B cell (primary cell): Measurements from ENCODE around the gene ZNF385D. TPM values are rescaled to one million over a fixed set of nuclear protein-coding genes. Genes with fewer than 3 reads are reported as not detected.

Experiments
- ATAC-seq: fragments of 200-7000 bp; cut with Tn5 transposase; one replicate; pipeline ENCODE4 v1.10.0; 2021; ENCODE audit warnings: low read depth, mild to moderate bottlenecking, moderate number of reproducible peaks, moderate library complexity
- CTCF ChIA-PET: fragments of 350-600 bp; sonication (Branson Sonifier 250); formaldehyde crosslinking; loops from one replicate; lab custom pipeline; 2021; ENCODE audit warnings: antibody characterized with exemption, inconsistent platforms; lab: Charles Lee
- POLR2A ChIA-PET: fragments of 350-600 bp; sonication (Branson Sonifier 250); formaldehyde crosslinking; loops from one replicate; lab custom pipeline; 2021; ENCODE audit warnings: antibody characterized with exemption; lab: Charles Lee
- DNase-seq: peaks from one replicate; pipeline ENCODE4 v3.0.0; 2013
- H2AFZ ChIP-seq: 2 replicates; pipeline ENCODE4 v1.6.1; 2012; ENCODE audit warnings: mild to moderate bottlenecking, low read depth, low read length; ENCODE audit not compliant: insufficient read depth, poor library complexity, severe bottlenecking
- H3K27ac ChIP-seq, 2 donors: 1 replicate in 1 of 2; 2 replicates in 1 of 2; pipeline ENCODE4 v1.5.1; 2012 to 2013; ENCODE audit warnings: low read length in 2 of 2, mild to moderate bottlenecking in 2 of 2, moderate library complexity in 1 of 2
- H3K27me3 ChIP-seq, 4 experiments: fragments of 200-600 bp in 1 of 4; sonication (generic) in 1 of 4; replicated peaks in 1 of 4; 1 replicate in 2 of 4; 2 replicates in 2 of 4; pipeline versions ENCODE4 v1.6.1 to v1.7.0; 2013 to 2016; ENCODE audit warnings: low read length in 3 of 4, mild to moderate bottlenecking in 2 of 4, mixed read lengths in 1 of 4, moderate library complexity in 1 of 4; ENCODE audit not compliant: insufficient read depth in 4 of 4, control insufficient read depth in 3 of 4; ENCODE audit errors: control extremely low read depth in 1 of 4
- H3K36me3 ChIP-seq, 2 experiments: replicated peaks in 1 of 2; 1 replicate in 1 of 2; 2 replicates in 1 of 2; pipeline versions ENCODE4 v1.6.1 to v1.7.1; 2013; ENCODE audit warnings: low read length in 1 of 2; ENCODE audit not compliant: insufficient read depth in 2 of 2, control insufficient read depth in 1 of 2; ENCODE audit errors: control extremely low read depth in 1 of 2, extremely low read depth in 1 of 2
- H3K4me1 ChIP-seq, 2 donors: fragments of 200-600 bp in 1 of 2; sonication (generic) in 1 of 2; 1 replicate in 1 of 2; 2 replicates in 1 of 2; pipeline versions ENCODE4 v1.5.1 to v1.6.1; 2013 to 2017; ENCODE audit warnings: low read length in 2 of 2; ENCODE audit not compliant: control insufficient read depth in 2 of 2, insufficient read depth in 2 of 2
- H3K4me2 ChIP-seq: replicated peaks from 2 replicates; pipeline ENCODE3; 2012; ENCODE audit warnings: mild to moderate bottlenecking, low read depth, low read length; ENCODE audit not compliant: poor library complexity, severe bottlenecking
- H3K4me3 ChIP-seq, 5 experiments: fragments of 200-600 bp in 1 of 5; sonication (generic) in 1 of 5; 1 replicate in 3 of 5; 2 replicates in 2 of 5; pipeline versions ENCODE4 v1.5.1 to v1.7.0; 2011 to 2016; ENCODE audit warnings: low read length in 4 of 5, mild to moderate bottlenecking in 4 of 5, low read depth in 2 of 5, control low read depth in 1 of 5, moderate library complexity in 1 of 5; ENCODE audit not compliant: insufficient read depth in 1 of 5; ENCODE audit errors: control extremely low read depth in 1 of 5, extremely low read depth in 1 of 5
- H3K79me2 ChIP-seq: fragments of 200-600 bp; sonication (generic); one replicate; pipeline ENCODE4 v1.6.0; 2016; ENCODE audit warnings: low read length; ENCODE audit not compliant: control insufficient read depth, insufficient read depth
- H3K9ac ChIP-seq: fragments of 200-600 bp; sonication (generic); 2 replicates; pipeline ENCODE4 v1.6.1; 2017; ENCODE audit warnings: mild to moderate bottlenecking, low read length, moderate library complexity
- H3K9me3 ChIP-seq, 3 donors: one replicate each; pipeline versions ENCODE4 v1.6.1 to v1.7.1; 2013; ENCODE audit warnings: low read length in 2 of 3; ENCODE audit not compliant: control insufficient read depth in 2 of 3, insufficient read depth in 1 of 3; ENCODE audit errors: control extremely low read depth in 1 of 3
- H4K20me1 ChIP-seq: 2 replicates; pipeline ENCODE4 v1.6.0; 2012; ENCODE audit warnings: mild to moderate bottlenecking, low read length; ENCODE audit not compliant: insufficient read depth, control insufficient read depth, poor library complexity, severe bottlenecking
- H3K27ac Mint-ChIP-seq: one replicate; pipeline ENCODE4 v1.8.0; 2021; ENCODE audit warnings: mixed read lengths
- H3K27me3 Mint-ChIP-seq: one replicate; pipeline ENCODE4 v1.8.0; 2021; ENCODE audit warnings: mixed read lengths
- H3K4me1 Mint-ChIP-seq: one replicate; pipeline ENCODE4 v1.8.0; 2021; ENCODE audit warnings: mixed read lengths
- H3K4me3 Mint-ChIP-seq: one replicate; pipeline ENCODE4 v1.8.0; 2021; ENCODE audit warnings: mixed read lengths
- H3K9me3 Mint-ChIP-seq: one replicate; pipeline ENCODE4 v1.8.0; 2022; ENCODE audit warnings: mixed read lengths; ENCODE audit not compliant: insufficient read depth
- EZH2 ChIP-seq: IDR thresholded peaks from 2 replicates; pipeline ENCODE4 v1.6.1; 2012; ENCODE audit warnings: borderline replicate concordance, low read depth, mild to moderate bottlenecking, moderate library complexity, low read length; ENCODE audit not compliant: insufficient read depth, poor library complexity, severe bottlenecking
- WGBS: methylation state at CpG from one replicate; pipeline ENCODE4 v1.1.5; 2013; ENCODE audit warnings: missing lambda C conversion rate; ENCODE audit not compliant: insufficient coverage; 5-methylcytosine and 5-hydroxymethylcytosine counted together
- intact Hi-C: fragments of 100-400 bp; cut with micrococcal nuclease; formaldehyde crosslinking; loops from one replicate; pipeline ENCODE4 v1.10.0; 2022
- polyA plus RNA-seq: library from polyadenylated mRNA; depleted of rRNA; stranded (reverse); fragments of >200 nt; gene quantifications from 2 replicates; pipeline ENCODE4 v1.2.3, GENCODE V29; 2012
- total RNA-seq, 2 donors: library from RNA; stranded (reverse); fragments of 120-200 nt in 1 of 2; gene quantifications; 1 replicate in 1 of 2; 2 replicates in 1 of 2; pipeline versions ENCODE4 v1.2.3 to v1.2.4, GENCODE V29; 2013 to 2022
- TF ChIP-seq, protein P1 (sequence below): fragments of 200-600 bp; IDR thresholded peaks from one replicate; pipeline ENCODE4 v1.8.0; 2022; ENCODE audit warnings: antibody characterized with exemption, mild to moderate bottlenecking

ZNF385D gene
- total and polyA plus RNA-seq, 2 donors (not counting 1 experiment from before 2014, with no cell fraction given), result not detected

DNA sequence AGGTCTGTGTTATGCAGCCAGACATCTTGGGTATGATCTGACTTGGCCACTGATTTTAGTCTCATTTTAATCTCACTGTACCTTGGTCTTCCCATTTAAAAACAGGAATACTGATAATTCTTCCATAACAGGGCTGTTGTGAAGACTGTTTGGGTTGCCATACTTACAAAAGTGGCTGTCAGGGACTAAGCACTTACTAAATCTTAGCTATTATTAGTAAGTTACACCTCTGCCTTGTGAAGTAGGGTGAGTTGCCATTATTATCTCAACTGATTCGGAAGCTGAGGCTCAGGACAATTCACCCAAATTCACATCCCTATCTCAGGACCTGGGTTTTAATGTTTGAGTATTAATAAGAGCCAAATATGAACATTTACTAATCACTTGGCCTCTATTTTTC lies 12.7 kb downstream of the ZNF385D start:
- no peak overlapping the region for H3K27ac Mint-ChIP-seq
- no CpG with 5 or more reads among the region's 1 CpG for WGBS

DNA sequence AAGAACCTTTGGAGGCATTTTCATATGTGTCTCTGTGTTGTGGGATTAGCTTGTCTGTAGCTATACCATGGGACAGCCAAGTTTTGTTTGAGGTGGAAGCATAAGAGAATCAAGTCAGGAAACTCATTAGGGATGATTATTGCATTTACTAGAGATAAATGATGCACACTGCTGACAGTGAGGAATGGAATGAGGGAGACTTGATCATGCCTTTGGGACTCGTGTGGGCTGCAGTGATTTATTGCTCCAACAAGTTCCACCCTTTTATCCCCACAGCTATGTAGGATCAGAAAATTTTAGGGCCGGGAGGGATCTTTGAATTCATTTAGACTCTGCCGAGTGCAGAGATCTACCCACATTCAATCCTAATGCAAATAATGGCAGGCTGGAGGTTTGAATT lies 16.3 kb downstream of the ZNF385D start:
- H3K27ac ChIP-seq, result no peak overlapping the region
- H3K79me2 ChIP-seq, result no peaks in the 10 kb centered on the region
- Mint-ChIP-seq H3K9me3 (peaks cover 6% of the 10 kb centered on the region), H3K4me1 (no peaks in the 10 kb centered on the region), H3K27me3 (no peaks in the 10 kb centered on the region), H3K27ac (no peak overlapping the region), H3K4me3 (no peak overlapping the region)
- no peak for ATAC-seq
- no peak overlapping the region for H3K4me2 ChIP-seq
- no peaks in the 10 kb centered on the region for H3K36me3 ChIP-seq
- no peak for DNase-seq
- CTCF ChIA-PET, result no interaction called here
- H3K4me3 ChIP-seq, result no peak overlapping the region
- H3K9me3 ChIP-seq, result peaks cover 0 to 2% (median 0%) of the 10 kb centered on the region in 3 donors
- no peak overlapping the region for H2AFZ ChIP-seq
- no peaks in the 10 kb centered on the region for H3K4me1 ChIP-seq
- no CpG with 5 or more reads among the region's 3 CpGs for WGBS
- H3K27me3 ChIP-seq, result no peaks in the 10 kb centered on the region
- H3K9ac ChIP-seq, result no peak overlapping the region
- no peak for TF ChIP-seq EZH2
- TF ChIP-seq, protein P1, sequence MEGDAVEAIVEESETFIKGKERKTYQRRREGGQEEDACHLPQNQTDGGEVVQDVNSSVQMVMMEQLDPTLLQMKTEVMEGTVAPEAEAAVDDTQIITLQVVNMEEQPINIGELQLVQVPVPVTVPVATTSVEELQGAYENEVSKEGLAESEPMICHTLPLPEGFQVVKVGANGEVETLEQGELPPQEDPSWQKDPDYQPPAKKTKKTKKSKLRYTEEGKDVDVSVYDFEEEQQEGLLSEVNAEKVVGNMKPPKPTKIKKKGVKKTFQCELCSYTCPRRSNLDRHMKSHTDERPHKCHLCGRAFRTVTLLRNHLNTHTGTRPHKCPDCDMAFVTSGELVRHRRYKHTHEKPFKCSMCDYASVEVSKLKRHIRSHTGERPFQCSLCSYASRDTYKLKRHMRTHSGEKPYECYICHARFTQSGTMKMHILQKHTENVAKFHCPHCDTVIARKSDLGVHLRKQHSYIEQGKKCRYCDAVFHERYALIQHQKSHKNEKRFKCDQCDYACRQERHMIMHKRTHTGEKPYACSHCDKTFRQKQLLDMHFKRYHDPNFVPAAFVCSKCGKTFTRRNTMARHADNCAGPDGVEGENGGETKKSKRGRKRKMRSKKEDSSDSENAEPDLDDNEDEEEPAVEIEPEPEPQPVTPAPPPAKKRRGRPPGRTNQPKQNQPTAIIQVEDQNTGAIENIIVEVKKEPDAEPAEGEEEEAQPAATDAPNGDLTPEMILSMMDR, result no peak
- H4K20me1 ChIP-seq, result no peaks in the 10 kb centered on the region
- POLR2A ChIA-PET, result no interaction called here
- intact Hi-C loops, result no loop called here

More for the DNA sequence above, 12.7 kb downstream of the ZNF385D start:
- Histone ChIP-seq H3K27ac (no peak overlapping the region), H3K4me3 (no peak overlapping the region), H3K9me3 (peaks cover 0 to 8% (median 0%) of the 10 kb centered on the region in 3 donors), H3K4me1 (no peaks in the 10 kb centered on the region), H3K27me3 (no peaks in the 10 kb centered on the region), H4K20me1 (no peaks in the 10 kb centered on the region), H3K9ac (no peak overlapping the region), H3K4me2 (no peak overlapping the region), H3K36me3 (no peaks in the 10 kb centered on the region), H3K79me2 (no peaks in the 10 kb centered on the region), H2AFZ (no peak overlapping the region)
- ATAC-seq, result no peak
- CTCF ChIA-PET, result no interaction called here
- Mint-ChIP-seq H3K9me3 (peaks cover 5% of the 10 kb centered on the region), H3K4me1 (no peaks in the 10 kb centered on the region), H3K4me3 (no peak overlapping the region), H3K27me3 (no peaks in the 10 kb centered on the region)
- TF ChIP-seq EZH2, result no peak
- TF ChIP-seq, protein P1, result no peak
- DNase-seq, result no peak
- POLR2A ChIA-PET, result no interaction called here
- intact Hi-C loops, result no loop called here
